Measurements from ENCODE around the gene RBM6.
"Not testable (repeated sequence)": the region's sequence is repeated elsewhere in the genome, so short reads cannot be mapped to it uniquely, and the experiment has no call there.

Gene RBM6

GRCh38 chr3:49917806-49918590, 22.0 kb upstream of the RBM6 start:
- not testable (repeated sequence) for FAIRE-seq

GRCh38 chr3:49924683-49925082, 15.3 kb upstream of the RBM6 start:
- no peak for FAIRE-seq

DNA sequence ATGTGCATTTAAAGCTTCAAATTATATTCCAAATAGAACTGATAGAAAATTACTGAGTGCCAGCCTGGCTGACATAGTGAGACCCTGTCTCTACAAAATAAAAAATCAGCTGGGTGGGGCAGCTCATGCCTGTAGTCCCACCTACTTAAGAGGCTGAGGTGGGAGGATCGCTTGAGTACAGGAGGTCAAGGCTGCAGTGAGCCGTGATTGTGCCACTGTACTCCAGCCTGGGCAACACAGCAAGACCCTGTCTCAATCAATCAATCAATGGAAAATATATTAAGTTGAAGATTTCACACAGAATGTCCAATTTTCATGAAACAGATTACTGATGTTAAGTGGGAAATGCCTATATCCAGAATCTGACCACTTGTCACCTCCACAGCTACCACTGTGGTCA, 14.5 kb upstream of the RBM6 start:
- no peak for FAIRE-seq

GRCh38 chr3:49926117-49926728, 13.7 kb upstream of the RBM6 start:
- FAIRE-seq, result no peak

- FAIRE-seq, result no peak
These were observed 12.2 kb upstream of the RBM6 start for GRCh38 chr3:49927798-49928197.

- no peak for FAIRE-seq
These were observed 11.4 kb upstream of the RBM6 start for GRCh38 chr3:49928481-49929017.

DNA sequence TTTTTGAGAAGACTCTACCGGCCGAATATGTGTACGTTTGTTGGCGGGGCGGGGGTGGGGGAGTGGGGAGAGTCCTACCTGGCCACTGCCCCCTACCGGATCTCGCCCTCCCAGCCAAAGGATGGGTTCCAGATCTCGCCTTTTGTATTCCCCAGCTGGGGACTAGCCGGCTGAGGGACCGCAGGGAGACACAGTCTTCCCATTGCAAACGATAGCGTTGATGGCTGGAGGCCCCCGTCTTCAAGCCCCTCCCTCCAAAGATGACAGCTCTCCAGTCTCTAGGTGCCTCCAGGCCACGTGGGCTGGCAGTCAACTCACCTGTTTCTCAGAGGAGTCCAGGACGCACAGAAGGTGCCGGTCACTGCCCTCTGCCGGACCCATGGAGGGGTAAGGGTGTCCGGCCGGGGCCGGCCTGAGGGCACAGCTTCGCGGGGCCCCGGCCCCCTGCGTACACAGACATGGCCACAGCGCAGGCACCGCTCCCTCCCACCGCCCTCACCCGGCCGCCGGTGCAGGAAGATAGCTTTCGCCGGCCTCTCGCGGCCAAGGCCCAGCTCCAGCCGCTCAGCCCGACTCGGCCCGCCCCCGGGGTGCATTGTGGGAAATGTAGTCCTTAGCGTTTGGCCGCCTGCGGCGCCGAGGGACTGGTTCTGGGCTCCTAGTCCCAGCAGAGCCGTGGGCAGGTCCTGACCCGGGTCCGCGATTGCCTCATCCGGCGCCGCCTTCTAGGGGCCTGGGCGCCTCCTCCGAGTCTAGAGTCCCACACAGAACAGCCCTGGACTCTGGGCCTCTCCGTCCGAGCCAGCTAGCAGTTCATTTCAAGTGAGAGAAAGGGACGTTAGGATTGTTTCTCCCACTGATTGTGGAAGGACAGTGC, 10.4 kb upstream of the RBM6 start, which contains the start of gene MON1A:
Gene MON1A, minus strand, starts transcription at position 521 of the 877 bp plus-strand sequence. CDS start 16,465 bp downstream, outside the sequence.
- no peak for FAIRE-seq

DNA sequence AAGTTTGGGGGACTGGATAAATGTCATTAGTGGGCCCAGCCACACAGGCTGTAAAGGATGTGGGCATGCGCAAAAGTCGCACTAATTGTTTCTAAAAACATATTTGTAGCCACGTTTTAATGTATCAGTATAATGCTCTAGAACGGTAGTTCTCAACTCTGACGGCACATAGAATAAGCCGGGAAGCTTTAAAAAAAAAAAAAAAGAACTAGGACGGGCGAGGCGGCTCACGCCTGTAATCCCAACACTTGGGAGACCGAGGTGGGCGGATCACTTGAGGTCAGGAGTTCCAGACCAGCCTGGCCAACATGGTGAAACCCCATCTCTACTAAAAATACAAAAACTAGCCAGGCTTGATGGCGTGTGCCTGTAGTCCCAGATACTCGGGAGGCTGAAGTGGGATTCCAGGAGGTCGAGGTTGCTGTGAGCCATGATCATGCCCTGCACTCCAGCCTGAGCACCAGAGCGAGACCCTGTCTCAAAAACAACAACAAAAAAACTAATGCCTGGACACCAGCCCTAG, 9.7 kb upstream of the RBM6 start:
- no peak for FAIRE-seq

DNA sequence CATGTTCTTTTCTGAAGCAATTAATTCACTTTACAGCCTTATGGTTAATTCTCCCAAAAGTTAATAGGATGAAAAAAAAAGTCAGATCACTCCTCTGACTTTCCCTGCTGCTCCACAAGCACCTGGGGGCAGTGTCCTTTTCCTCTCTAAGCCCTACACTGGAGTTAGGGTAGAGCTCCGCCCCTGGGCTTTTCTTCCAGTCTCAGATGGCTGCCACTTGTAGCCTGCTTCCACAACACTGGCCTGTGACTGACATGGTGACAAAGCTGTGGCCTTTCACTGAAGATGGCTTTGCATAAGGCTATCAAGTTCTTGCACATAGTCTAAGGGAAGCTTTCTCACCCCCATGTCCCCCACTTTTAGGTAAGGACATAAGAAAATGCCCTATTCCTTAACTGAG, 9.0 kb upstream of the RBM6 start:
- FAIRE-seq, result no peak

DNA sequence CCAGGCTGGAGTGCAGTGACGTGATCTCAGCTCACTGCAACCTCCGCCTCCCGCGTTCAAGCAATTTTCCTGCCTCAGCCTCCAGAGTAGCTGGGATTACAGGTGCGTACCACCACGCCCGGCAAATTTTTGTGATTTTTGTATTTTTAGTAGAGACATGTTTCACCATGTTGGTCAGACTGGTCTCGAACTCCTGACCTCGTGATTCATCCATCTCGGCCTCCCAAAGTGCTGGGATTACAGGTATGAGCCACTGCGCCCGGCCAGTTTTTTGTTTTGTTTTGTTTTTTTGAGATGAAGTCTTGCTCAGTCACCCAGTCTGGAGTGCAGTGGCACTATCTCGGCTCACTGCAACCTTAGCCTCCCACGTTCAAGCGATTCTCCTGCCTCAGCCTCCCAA, 7.7 kb upstream of the RBM6 start:
- not testable (repeated sequence) for FAIRE-seq

- FAIRE-seq, result no peak
These were observed 2.9 kb upstream of the RBM6 start for GRCh38 chr3:49937090-49937489.

DNA sequence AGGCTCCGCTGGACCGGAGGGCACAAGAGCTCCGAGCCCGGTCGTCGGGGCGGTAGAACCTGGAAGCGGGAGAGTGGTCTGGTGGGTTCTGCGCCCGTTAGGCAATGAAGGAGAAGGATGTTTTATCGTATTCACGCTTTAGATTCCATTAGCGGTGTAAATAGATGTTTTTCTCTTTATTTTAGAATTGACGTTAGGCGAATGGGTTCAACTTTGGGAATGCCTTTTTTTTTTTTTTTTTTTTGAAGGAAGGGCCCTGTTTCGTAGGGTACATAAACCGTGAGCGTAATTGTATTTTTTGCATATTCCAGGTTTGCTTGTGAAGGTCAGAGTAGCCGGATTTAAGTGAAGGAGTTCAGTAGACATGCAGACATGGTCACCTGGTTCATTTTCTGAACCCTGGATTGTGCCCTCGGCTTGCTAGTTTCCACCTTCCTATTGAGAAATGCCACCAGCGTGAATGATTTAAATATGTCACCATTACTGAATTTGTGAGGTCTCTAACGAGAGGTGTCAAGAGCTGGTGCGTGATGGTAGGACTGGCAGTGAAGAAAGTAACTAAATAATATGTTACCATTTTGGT, 808 bp downstream of the RBM6 start:
- no peak for FAIRE-seq

GRCh38 chr3:49942651-49943050, 2.7 kb downstream of the RBM6 start:
- no peak for FAIRE-seq

GRCh38 chr3:49952924-49953323, 13.0 kb downstream of the RBM6 start:
- no peak for FAIRE-seq

- FAIRE-seq, result no peak
These were observed 15.7 kb downstream of the RBM6 start for GRCh38 chr3:49955636-49956035.

- FAIRE-seq, result no peak
These were observed 26.4 kb downstream of the RBM6 start for GRCh38 chr3:49966233-49966942.

DNA sequence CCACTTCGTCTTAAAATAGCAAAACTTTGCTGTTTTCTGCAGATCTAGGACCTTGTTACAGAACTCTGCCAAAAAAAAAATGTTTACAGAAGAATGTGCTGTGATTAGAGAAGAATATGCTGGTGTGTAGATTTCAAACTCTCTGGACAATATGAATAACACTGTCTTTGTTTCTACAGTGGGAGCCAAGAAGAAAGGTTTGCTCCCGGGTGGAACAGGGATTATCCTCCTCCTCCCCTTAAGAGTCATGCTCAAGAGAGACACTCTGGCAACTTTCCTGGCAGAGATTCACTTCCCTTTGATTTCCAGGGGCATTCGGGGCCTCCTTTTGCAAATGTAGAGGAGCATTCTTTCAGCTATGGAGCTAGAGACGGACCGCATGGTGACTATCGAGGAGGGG, 27.3 kb downstream of the RBM6 start:
- no peak for FAIRE-seq

DNA sequence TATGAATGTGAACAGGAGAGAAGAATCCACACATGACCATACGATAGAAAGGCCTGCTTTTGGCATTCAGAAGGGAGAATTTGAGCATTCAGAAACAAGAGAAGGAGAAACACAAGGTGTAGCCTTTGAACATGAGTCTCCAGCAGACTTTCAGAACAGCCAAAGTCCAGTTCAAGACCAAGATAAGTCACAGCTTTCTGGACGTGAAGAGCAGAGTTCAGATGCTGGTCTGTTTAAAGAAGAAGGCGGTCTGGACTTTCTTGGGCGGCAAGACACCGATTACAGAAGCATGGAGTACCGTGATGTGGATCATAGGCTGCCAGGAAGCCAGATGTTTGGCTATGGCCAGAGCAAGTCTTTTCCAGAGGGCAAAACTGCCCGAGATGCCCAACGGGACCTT, 28.4 kb downstream of the RBM6 start:
- no peak for FAIRE-seq

DNA sequence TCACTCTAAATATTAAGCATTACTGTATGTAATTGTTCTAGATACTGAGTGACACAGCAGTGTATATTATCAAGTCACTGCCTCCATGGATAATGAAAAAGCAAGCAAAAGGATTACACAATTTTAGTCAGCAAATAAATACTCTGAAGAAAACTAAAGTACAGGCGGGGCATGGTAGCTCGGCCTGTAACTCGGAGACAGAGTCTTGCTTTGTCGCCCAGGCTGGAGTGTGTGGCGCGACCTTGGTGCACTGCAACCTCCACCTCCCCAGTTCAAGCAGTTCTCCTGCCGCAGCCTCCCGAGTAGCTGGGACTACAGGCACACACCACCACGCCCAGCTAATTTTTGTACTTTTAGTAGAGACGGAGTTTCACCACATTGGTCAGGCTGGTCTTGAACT, 32.7 kb downstream of the RBM6 start:
- FAIRE-seq, result no peak

- no peak for FAIRE-seq
These were observed 37.0 kb downstream of the RBM6 start for GRCh38 chr3:49976942-49977341.

DNA sequence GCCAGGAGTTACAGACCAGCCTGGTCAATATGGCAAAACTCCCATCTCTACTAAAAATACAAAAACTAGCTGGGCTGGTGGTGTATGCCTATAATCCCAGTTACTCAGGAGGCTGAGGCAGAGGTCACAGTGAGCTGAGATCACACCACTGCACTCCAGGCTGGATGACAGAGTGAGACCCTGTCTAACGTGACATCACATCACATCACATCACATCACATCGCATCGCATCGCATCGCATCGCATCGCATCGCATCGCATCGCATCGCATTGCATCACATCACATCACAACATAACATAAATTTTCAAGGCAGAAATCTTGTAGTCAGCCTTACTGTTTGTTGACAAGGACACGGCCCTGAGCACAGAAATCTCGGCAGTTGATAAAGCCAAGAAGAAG, 44.4 kb downstream of the RBM6 start:
- FAIRE-seq, result no peak

DNA sequence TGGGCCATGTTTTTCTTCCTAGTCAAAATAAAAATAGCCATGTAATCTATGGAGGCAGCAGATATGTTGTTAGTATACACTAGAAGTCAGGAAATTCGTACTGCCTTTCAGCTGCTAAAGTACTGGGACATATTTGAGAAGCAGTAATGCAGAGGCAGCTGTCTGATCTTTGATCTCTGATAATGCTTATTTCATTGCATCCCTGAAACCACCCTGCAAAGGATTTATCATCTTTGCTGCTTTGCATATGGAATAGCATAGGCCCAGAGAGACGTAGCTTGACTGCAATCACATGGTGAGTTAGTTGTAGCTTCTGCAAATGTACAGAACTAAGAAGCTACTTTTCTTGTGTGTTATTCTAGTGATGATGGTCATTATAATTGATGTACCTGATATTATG, 52.4 kb downstream of the RBM6 start:
- FAIRE-seq, result no peak
